ENCODE data around the gene SLC38A3.

DNA sequence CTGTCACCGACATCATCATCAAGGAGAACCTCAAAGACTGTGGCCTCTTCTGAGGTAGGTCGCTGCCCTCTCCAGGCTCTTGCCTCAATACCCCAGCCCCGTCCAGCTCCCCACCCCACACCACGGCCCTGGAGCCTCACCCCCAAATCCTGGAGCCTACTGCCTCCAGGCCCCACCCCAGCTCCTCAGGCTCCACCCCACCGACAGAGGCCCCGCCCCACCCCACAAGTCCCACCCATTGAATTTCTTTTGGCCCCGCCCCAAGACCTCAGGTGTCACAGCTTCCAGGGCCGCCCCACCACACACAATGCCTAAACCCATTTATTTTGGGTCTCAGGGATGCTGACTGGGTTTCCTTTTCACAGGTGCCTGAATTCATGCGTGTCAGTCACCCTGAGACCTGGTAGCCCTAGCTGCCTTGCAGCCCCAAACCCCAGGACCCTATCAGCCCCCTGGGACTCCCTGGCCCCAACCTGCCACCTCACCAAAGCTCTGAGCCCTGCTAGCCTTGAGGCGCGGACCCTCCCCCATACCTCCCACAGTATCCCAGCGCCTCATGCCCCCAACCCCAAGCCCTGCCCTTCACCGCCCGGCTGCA is 10.1 kb upstream of the SLC38A3 start:
- TF ChIP-seq, protein P1, sequence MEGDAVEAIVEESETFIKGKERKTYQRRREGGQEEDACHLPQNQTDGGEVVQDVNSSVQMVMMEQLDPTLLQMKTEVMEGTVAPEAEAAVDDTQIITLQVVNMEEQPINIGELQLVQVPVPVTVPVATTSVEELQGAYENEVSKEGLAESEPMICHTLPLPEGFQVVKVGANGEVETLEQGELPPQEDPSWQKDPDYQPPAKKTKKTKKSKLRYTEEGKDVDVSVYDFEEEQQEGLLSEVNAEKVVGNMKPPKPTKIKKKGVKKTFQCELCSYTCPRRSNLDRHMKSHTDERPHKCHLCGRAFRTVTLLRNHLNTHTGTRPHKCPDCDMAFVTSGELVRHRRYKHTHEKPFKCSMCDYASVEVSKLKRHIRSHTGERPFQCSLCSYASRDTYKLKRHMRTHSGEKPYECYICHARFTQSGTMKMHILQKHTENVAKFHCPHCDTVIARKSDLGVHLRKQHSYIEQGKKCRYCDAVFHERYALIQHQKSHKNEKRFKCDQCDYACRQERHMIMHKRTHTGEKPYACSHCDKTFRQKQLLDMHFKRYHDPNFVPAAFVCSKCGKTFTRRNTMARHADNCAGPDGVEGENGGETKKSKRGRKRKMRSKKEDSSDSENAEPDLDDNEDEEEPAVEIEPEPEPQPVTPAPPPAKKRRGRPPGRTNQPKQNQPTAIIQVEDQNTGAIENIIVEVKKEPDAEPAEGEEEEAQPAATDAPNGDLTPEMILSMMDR (IDR thresholded peaks at IDR 0.05): no peak
- TF ChIP-seq POLR2A (IDR thresholded peaks at IDR 0.05): no peak

All from Peyer's patch (tissue), 4 donors.